WTC11 (cell line): ENCODE data around the gene NUPR1. TPM values are rescaled to one million over a fixed set of nuclear protein-coding genes. Genes with fewer than 3 reads are reported as not detected.

ENCODE experiments used
- ATAC-seq: fragments of 200-7000 bp; cut with Tn5 transposase; 2 replicates; pipeline ENCODE4 v1.10.0; 2021; ENCODE audit warnings: mild to moderate bottlenecking, moderate library complexity
- CTCF ChIA-PET: fragments of 300-600 bp; sonication (Branson Sonifier 250); formaldehyde crosslinking; loops from one replicate; lab custom pipeline; 2021; ENCODE audit warnings: antibody characterized with exemption; lab: Charles Lee
- POLR2A ChIA-PET: fragments of 350-600 bp; sonication (Branson Sonifier 250); formaldehyde crosslinking; loops from one replicate; lab custom pipeline; 2021; ENCODE audit warnings: antibody characterized with exemption; lab: Charles Lee
- DNase-seq: peaks from one replicate; pipeline ENCODE4 v3.0.0; 2021; ENCODE audit warnings: low spot score
- H3K27ac Mint-ChIP-seq: 2 replicates; pipeline ENCODE4 v1.8.0; 2021; ENCODE audit warnings: mixed read lengths
- H3K27me3 Mint-ChIP-seq: 2 replicates; pipeline ENCODE4 v1.8.0; 2021; ENCODE audit warnings: low read depth, mild to moderate bottlenecking, moderate library complexity, mixed read lengths
- H3K36me3 Mint-ChIP-seq: 2 replicates; pipeline ENCODE4 v1.8.0; 2021; ENCODE audit warnings: mixed read lengths
- H3K4me1 Mint-ChIP-seq: 2 replicates; pipeline ENCODE4 v1.8.0; 2022; ENCODE audit warnings: mixed read lengths
- H3K4me3 Mint-ChIP-seq: 2 replicates; pipeline ENCODE4 v1.8.0; 2021; ENCODE audit warnings: mild to moderate bottlenecking, moderate library complexity, mixed read lengths
- H3K9me3 Mint-ChIP-seq: 2 replicates; pipeline ENCODE4 v1.8.0; 2021; ENCODE audit warnings: mixed read lengths
- E2F4 ChIP-seq: sonication (generic); formaldehyde crosslinking; IDR thresholded peaks from 2 replicates; pipeline ENCODE4 v1.8.1; 2022; ENCODE audit warnings: low read depth, mild to moderate bottlenecking, moderate library complexity, missing genetic modification reagents, borderline replicate concordance
- ESRRA ChIP-seq: sonication (generic); formaldehyde crosslinking; IDR thresholded peaks from 2 replicates; pipeline ENCODE4 v1.8.1; 2022; ENCODE audit warnings: mild to moderate bottlenecking, missing genetic modification reagents, borderline replicate concordance
- ETV6 ChIP-seq: sonication (generic); formaldehyde crosslinking; IDR thresholded peaks from 2 replicates; pipeline ENCODE4 v1.8.1; 2022; ENCODE audit warnings: mild to moderate bottlenecking, missing genetic modification reagents
- JAZF1 ChIP-seq: fragments of 250-450 bp; sonication (Bioruptor Pico); IDR thresholded peaks from 2 replicates; pipeline ENCODE4 v1.9.0; 2021; ENCODE audit warnings: moderate library complexity, mild to moderate bottlenecking, inconsistent platforms
- MLX ChIP-seq: sonication (generic); formaldehyde crosslinking; IDR thresholded peaks from 2 replicates; pipeline ENCODE4 v1.8.1; 2023; ENCODE audit warnings: mild to moderate bottlenecking, missing genetic modification reagents, moderate library complexity
- NFE2L1 ChIP-seq: sonication (generic); formaldehyde crosslinking; IDR thresholded peaks from 2 replicates; pipeline ENCODE4 v1.8.1; 2023; ENCODE audit warnings: missing genetic modification reagents
- NR2C2 ChIP-seq: sonication (generic); formaldehyde crosslinking; IDR thresholded peaks from 2 replicates; pipeline ENCODE4 v1.8.0; 2022; ENCODE audit warnings: mild to moderate bottlenecking, missing genetic modification reagents
- SMAD3 ChIP-seq: sonication (generic); formaldehyde crosslinking; IDR thresholded peaks from 2 replicates; pipeline ENCODE4 v1.8.0; 2022; ENCODE audit warnings: missing genetic modification reagents, mild to moderate bottlenecking, borderline replicate concordance
- SOX15 ChIP-seq: fragments of 250-450 bp; sonication (Bioruptor Pico); IDR thresholded peaks from 2 replicates; pipeline ENCODE4 v1.9.0; 2021; ENCODE audit warnings: mild to moderate bottlenecking
- STAT6 ChIP-seq: sonication (generic); formaldehyde crosslinking; conservative IDR thresholded peaks from 2 replicates; pipeline ENCODE4 v1.8.1; 2023; ENCODE audit warnings: mild to moderate bottlenecking, low read depth, missing genetic modification reagents, moderate library complexity
- TEAD1 ChIP-seq: sonication (generic); formaldehyde crosslinking; IDR thresholded peaks from 2 replicates; pipeline ENCODE4 v1.8.0; 2022; ENCODE audit warnings: mild to moderate bottlenecking, missing genetic modification reagents
- ZMAT4 ChIP-seq: fragments of 250-450 bp; sonication (Bioruptor Pico); IDR thresholded peaks from 2 replicates; pipeline ENCODE4 v1.9.0; 2021; ENCODE audit warnings: mild to moderate bottlenecking
- ZNF219 ChIP-seq: sonication (generic); formaldehyde crosslinking; IDR thresholded peaks from 2 replicates; pipeline ENCODE4 v1.8.0; 2023; ENCODE audit warnings: missing genetic modification reagents, mild to moderate bottlenecking, borderline replicate concordance
- ZNF281 ChIP-seq: sonication (generic); formaldehyde crosslinking; IDR thresholded peaks from 2 replicates; pipeline ENCODE4 v1.8.0; 2023; ENCODE audit warnings: mild to moderate bottlenecking, missing genetic modification reagents
- ZNF671 ChIP-seq: fragments of 250-450 bp; sonication (Bioruptor Pico); IDR thresholded peaks from 2 replicates; pipeline ENCODE4 v1.8.0; 2021; ENCODE audit warnings: mild to moderate bottlenecking
- total RNA-seq: library from RNA; stranded (reverse); gene quantifications from 3 replicates; pipeline ENCODE4 v1.2.3, GENCODE V29; 2021

The NUPR1 gene
- total RNA-seq, 1 experiment from 2014 or later: 0.33 TPM

GRCh38 chr16:28558456-28558855 is 19.7 kb upstream of the NUPR1 start (continued):
- TF ChIP-seq ZNF281 (CRISPR knock-in tag) (no peak), ETV6 (CRISPR knock-in tag) (no peak)

GRCh38 chr16:28556914-28557320 is 18.1 kb upstream of the NUPR1 start:
- TF ChIP-seq E2F4 (CRISPR knock-in tag) (no peak), STAT6 (CRISPR knock-in tag) (no peak), NFE2L1 (CRISPR knock-in tag) (no peak), ESRRA (CRISPR knock-in tag) (no peak), MLX (CRISPR knock-in tag) (no peak), SMAD3 (CRISPR knock-in tag) (no peak), TEAD1 (CRISPR knock-in tag) (no peak), NR2C2 (CRISPR knock-in tag) (no peak)
- Mint-ChIP-seq H3K4me3 (no peak overlapping the region), H3K27ac (no peak overlapping the region), H3K4me1 (peaks cover 5% of the 10 kb centered on the region), H3K36me3 (peaks cover 14% of the 10 kb centered on the region), H3K27me3 (no peaks in the 10 kb centered on the region; the same call in 1 of the 2 replicates), H3K9me3 (no peaks in the 10 kb centered on the region)
- ATAC-seq (no peak), DNase-seq (no peak)
- CTCF ChIA-PET: no interaction called here
- POLR2A ChIA-PET: no interaction called here

GRCh38 chr16:28555561-28555960 is 16.8 kb upstream of the NUPR1 start:
- Mint-ChIP-seq H3K27ac (no peak overlapping the region), H3K27me3 (no peaks in the 10 kb centered on the region; the same call in 1 of the 2 replicates)
- CTCF ChIA-PET: interaction anchor here (0.6 kb wide), 2 partner anchors 68 to 247 kb away, joined by 3 to 4 read pairs; no protein-coding TSS in a partner anchor
- no peak for ATAC-seq
- TF ChIP-seq ZNF671 (no peak), SOX15 (CRISPR knock-in tag) (no peak), ZMAT4 (no peak), ZNF219 (CRISPR knock-in tag) (no peak), JAZF1 (CRISPR knock-in tag) (no peak)
- TF ChIP-seq, all 79 proteins: peak for 0
- peaks cover 14% of the 10 kb centered on the region for H3K36me3 Mint-ChIP-seq
- no peak overlapping the region for H3K4me3 Mint-ChIP-seq
- DNase-seq: no peak
- POLR2A ChIA-PET: no interaction called here
- no peaks in the 10 kb centered on the region for H3K9me3 Mint-ChIP-seq
- H3K4me1 Mint-ChIP-seq: peaks cover 5% of the 10 kb centered on the region
